Measurements from ENCODE around the gene CTDNEP1.

Gene CTDNEP1

DNA sequence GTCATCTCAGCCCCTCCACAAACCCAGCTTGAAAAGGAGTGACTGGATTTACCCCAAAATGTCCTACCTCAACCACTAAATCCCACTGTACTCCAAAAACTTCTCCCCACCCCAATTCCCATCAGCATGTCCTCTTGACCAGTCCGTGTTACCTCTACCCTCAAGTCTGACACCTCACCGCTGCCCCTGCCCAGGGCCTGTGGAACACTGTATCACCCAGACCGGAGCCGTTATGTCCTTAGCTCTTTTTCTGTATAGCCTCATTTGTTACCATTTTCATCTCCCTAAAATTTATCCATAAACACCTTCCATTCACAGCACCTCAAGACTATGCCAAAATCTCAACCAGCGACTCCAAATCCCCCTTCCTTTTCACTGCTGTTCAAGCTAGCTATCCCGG, 14.7 kb downstream of the CTDNEP1 start:
- POLR2A ChIA-PET, result interaction anchor here (9.7 kb wide), 1 partner anchor 15 kb away, joined by 166 read pairs; the partner anchor contains the start of genes ACADVL and DLG4
- CTCF ChIA-PET, result interaction anchor here (0.9 kb wide), 1 partner anchor 16 kb away, joined by 4 read pairs; no protein-coding TSS in a partner anchor
- DNase-seq (ENCODE audit: extremely low spot score), result no peak
- TF ChIP-seq HDGF (IDR thresholded peaks at IDR 0.05; ENCODE audit: borderline replicate concordance) (no peak), FOXA1 (IDR thresholded peaks at IDR 0.05) (no peak)

DNA sequence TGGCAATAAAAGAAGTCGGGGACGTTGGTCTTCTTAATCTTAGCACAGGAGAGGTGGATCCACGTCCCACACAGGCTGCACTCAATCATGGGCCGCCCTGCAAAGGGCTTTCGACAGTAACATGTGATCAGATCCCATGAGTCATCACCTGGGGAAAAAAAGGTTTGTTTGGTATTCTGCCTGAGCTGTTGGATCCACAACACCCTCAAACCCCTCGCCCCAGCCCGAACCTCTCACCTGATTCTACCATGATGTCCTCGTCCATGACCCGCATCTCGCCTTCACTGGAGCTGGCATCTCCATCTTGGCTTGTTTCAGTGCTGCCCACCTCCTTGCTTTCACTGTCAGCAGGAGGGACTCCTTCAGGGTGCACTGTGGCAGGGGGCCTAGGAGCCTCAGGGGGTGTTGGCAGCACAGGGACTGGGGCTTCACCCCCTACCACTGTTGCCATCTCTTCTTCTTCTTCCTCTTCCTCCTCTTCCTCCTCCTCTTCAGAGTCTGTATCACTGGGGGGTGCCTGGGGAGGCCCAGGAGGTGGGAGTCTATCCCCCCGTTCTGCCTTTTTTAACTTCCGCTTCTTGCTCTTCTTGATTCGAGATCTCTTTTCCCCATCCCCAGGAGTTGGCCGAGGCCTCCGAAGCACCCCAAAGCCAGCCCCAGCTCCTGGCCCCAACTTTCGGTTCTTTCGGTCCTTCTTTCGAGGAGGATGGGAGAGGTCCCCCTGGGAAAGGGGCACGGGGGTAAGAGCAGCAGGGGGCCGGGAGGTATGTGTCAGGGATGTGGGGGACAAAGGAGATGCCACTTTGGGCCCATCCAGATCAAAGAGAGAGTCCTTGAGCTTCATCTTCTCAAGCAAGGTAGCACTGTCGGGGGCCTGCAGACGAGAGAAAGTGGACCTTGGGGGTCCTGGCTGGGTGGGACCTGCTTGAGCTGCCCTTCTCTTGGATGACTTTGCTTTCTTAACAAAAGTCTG, 15.6 kb downstream of the CTDNEP1 start:
- CTCF ChIA-PET, result interaction anchor here (0.9 kb wide), 1 partner anchor 15 kb away, joined by 4 read pairs; no protein-coding TSS in a partner anchor
- no peak for DNase-seq (ENCODE audit: extremely low spot score)
- TF ChIP-seq NFRKB (IDR thresholded peaks at IDR 0.05), result no peak
- no peak for TF ChIP-seq LEF1 (IDR thresholded peaks at IDR 0.05; ENCODE audit: borderline replicate concordance)
- no peak for TF ChIP-seq FOXA1 (IDR thresholded peaks at IDR 0.05)
- TF ChIP-seq L3MBTL2 (conservative IDR thresholded peaks at IDR 0.05), result no peak
- no peak for TF ChIP-seq SP1 (IDR thresholded peaks at IDR 0.05)
- POLR2A ChIA-PET, result interaction anchor here (0.9 to 9.7 kb wide), 2 partner anchors 14 to 20 kb away, joined by 4 to 166 read pairs; partner anchors contain the start of genes ACADVL and DLG4

DNA sequence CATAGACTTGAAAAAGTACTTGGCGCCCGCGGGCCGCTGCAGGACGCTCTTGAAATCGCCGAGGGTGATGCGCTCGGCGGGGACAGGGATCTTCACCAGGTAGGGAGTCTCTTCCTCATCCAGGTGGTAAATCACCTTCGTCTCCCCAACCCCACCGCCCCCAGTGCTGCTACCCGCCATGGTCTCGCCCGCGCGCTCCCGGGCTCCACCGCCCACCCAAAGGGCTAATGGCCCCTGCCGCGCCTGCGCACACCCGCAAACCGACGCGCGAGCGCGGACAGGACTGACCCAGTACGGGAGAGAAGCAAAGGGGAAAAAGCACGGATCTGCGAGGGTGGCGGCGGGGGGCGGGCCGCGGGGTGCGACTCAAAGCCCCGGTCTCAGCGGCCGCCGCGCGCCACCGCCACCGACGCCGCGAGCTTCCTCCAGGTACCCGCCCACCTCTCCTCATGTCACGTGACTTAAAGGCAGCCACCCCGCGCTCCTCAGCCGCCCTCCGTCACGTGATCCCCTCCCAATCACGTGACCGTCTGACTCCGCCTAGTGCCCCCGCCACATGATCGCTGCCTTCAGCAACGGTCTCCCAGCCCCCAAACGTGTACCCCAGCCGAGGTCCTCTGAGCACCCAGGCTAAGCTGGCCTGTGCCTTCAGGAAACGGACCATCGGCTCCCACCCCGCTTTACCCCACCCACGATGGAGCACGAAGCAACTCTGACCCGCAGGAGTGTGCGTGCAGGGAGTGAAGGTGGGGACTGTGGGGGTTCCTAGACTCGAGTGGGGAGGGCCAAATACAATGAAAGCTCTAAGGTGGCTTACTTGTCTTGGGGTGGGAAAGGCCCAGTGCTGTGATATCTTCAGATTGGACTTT, 17.2 kb downstream of the CTDNEP1 start, which contains the start of gene DVL2:
Gene DVL2 (minus strand): TSS at position 435 of the 869 bp plus-strand sequence. CDS start 255 bp downstream, at position 180.
- TF ChIP-seq NFRKB (IDR thresholded peaks at IDR 0.05) (no peak), ARNT (IDR thresholded peaks at IDR 0.05) (no peak), L3MBTL2 (conservative IDR thresholded peaks at IDR 0.05) (peak; percentile 87), FOXM1 (IDR thresholded peaks at IDR 0.05; ENCODE audit: borderline replicate concordance) (no peak)
- peak; percentile 91 for DNase-seq (ENCODE audit: extremely low spot score)
- ChIA-PET POLR2A (interaction anchor here (1.5 to 9.7 kb wide), 4 partner anchors 9 to 95 kb away, joined by 3 to 166 read pairs (median 5); partner anchors contain the start of genes ACADVL, DLG4, GABARAP and NEURL4), CTCF (no interaction called here)

DNA sequence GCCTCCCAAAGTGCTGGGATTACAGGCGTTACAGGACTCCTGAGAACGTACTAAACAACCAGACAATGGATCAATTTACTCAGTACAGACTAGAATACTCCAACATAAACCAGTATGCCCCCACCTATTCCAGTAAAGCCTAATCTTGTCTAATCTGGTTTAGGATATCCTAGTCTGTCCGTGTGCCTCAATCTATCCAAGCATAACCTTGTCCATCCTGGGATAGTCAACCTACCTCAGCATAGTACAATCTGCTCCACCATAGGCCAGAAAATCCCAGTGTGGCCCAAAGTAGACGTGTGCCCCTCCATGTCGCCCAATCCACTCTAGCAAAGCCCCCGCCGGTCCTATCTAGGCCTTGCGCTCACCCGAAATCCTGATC, 17.8 kb downstream of the CTDNEP1 start:
- TF ChIP-seq L3MBTL2 (conservative IDR thresholded peaks at IDR 0.05), result 0 out of 2 replicates have a peak, but pooled peaks have one; percentile 12
- no peak for TF ChIP-seq FOXA1 (IDR thresholded peaks at IDR 0.05)
- ChIA-PET POLR2A (interaction anchor here (1.0 to 9.7 kb wide), 6 partner anchors 9 to 96 kb away, joined by 3 to 166 read pairs (median 3); partner anchors contain the start of genes ACADVL, DLG4, GABARAP and NEURL4), CTCF (no interaction called here)
- DNase-seq (ENCODE audit: extremely low spot score), result no peak

DNA sequence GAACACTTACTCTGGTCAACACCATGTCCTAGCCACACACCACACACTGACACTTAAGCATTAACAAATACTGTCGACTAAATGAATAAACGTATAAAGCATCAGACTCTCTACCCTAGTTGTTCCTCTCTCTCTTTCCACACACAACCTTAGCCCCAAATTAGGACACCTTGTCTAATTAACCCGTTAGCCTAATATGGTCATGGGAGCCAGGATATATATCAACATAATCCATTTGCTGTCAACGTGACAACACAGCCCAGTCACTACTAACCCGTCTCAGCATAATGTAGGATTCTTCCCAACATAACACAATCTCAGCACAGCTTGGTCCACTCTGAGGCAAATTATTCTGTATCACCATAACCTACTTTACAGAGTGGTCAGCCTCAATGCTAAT, 19.4 kb downstream of the CTDNEP1 start:
- DNase-seq (ENCODE audit: extremely low spot score), result no peak
- ChIA-PET CTCF (no interaction called here), POLR2A (no interaction called here)
- TF ChIP-seq ELF4 (IDR thresholded peaks at IDR 0.05), result no peak
- no peak for TF ChIP-seq FOXM1 (IDR thresholded peaks at IDR 0.05; ENCODE audit: borderline replicate concordance)
- TF ChIP-seq, protein P1, sequence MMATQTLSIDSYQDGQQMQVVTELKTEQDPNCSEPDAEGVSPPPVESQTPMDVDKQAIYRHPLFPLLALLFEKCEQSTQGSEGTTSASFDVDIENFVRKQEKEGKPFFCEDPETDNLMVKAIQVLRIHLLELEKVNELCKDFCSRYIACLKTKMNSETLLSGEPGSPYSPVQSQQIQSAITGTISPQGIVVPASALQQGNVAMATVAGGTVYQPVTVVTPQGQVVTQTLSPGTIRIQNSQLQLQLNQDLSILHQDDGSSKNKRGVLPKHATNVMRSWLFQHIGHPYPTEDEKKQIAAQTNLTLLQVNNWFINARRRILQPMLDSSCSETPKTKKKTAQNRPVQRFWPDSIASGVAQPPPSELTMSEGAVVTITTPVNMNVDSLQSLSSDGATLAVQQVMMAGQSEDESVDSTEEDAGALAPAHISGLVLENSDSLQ (IDR thresholded peaks at IDR 0.05), result 0 out of 2 replicates have a peak, but pooled peaks have one; percentile 12
- TF ChIP-seq ARNT (IDR thresholded peaks at IDR 0.05), result no peak

DNA sequence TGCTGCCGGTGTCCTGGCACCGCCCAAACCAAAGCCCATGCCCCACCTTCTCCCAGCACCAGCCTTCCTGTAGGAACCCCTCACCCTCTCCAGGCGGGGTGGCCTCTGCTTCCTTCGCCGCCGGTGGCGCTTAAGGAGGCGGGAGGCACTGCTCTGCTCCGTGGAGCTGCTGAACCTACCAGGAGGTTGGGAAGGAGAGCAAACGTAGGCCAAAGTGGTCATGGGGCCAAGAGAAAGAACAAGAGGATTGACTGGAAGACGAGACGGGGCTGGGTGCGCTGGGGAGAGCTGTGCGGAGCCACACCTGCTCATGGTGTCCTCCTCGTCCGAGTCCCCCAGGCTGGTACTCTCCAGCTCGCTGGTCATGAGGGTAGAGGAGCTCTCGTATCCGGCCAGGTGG, 22.0 kb downstream of the CTDNEP1 start:
- POLR2A ChIA-PET, result interaction anchor here (1.1 to 1.4 kb wide), 2 partner anchors 9 to 10 kb away, joined by 3 to 4 read pairs; partner anchors contain the start of genes ACADVL and DLG4
- CTCF ChIA-PET, result no interaction called here
- no peak for DNase-seq (ENCODE audit: extremely low spot score)
- TF ChIP-seq, protein P1 (IDR thresholded peaks at IDR 0.05), result no peak
- TF ChIP-seq FOXM1 (IDR thresholded peaks at IDR 0.05; ENCODE audit: borderline replicate concordance) (no peak), LEF1 (IDR thresholded peaks at IDR 0.05; ENCODE audit: borderline replicate concordance) (no peak), ARNT (IDR thresholded peaks at IDR 0.05) (no peak), SUZ12 (IDR thresholded peaks at IDR 0.05) (no peak), NFRKB (IDR thresholded peaks at IDR 0.05) (no peak), FOXA1 (IDR thresholded peaks at IDR 0.05) (no peak), L3MBTL2 (conservative IDR thresholded peaks at IDR 0.05) (no peak), HDGF (IDR thresholded peaks at IDR 0.05; ENCODE audit: borderline replicate concordance) (no peak), ZNF384 (IDR thresholded peaks at IDR 0.05) (no peak), SP1 (IDR thresholded peaks at IDR 0.05) (no peak), BHLHE40 (IDR thresholded peaks at IDR 0.05; ENCODE audit: borderline replicate concordance) (no peak)

DNA sequence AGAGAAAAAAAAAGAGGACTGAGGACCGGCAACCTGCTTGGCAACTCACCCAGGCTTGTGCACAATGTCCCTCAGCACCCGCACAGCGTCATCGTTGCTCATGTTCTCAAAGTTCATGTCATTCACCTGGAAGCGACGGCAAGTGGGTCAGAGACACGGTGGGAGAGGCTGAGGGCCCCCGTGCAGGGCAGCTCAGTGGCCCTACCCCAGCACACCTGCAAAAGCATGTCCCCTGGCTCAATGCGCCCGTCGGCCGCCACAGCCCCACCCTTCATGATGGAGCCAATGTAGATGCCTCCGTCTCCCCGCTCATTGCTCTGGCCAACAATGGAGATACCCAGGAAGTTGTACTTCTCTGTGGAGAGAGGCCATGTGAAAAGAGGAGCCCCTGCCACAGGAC, 22.6 kb downstream of the CTDNEP1 start:
- ChIA-PET CTCF (no interaction called here), POLR2A (interaction anchor here (1.4 kb wide), 1 partner anchor 8 kb away, joined by 4 read pairs; no protein-coding TSS in a partner anchor)
- DNase-seq (ENCODE audit: extremely low spot score), result no peak
- no peak for TF ChIP-seq FOXM1 (IDR thresholded peaks at IDR 0.05; ENCODE audit: borderline replicate concordance)
- no peak for TF ChIP-seq BHLHE40 (IDR thresholded peaks at IDR 0.05; ENCODE audit: borderline replicate concordance)
- no peak for TF ChIP-seq NFRKB (IDR thresholded peaks at IDR 0.05)
- no peak for TF ChIP-seq L3MBTL2 (conservative IDR thresholded peaks at IDR 0.05)
- TF ChIP-seq, protein P1 (IDR thresholded peaks at IDR 0.05), result no peak
- no peak for TF ChIP-seq ZNF384 (IDR thresholded peaks at IDR 0.05)
- no peak for TF ChIP-seq ARNT (IDR thresholded peaks at IDR 0.05)

All from HEK293T (cell line).